SU-DHL-6 (cell line): ENCODE results near the gene SERPINB6.

Source experiments
- EZH2phosphoT487 ChIP-seq: fragments of 200-600 bp; sonication (generic), shearing (Covaris generic); conservative IDR thresholded peaks from 2 replicates; pipeline ENCODE4 v1.6.1; 2018; ENCODE audit warnings: mild to moderate bottlenecking, antibody characterized with exemption, low read length, moderate library complexity, mixed read lengths
- TF ChIP-seq, protein P1 (sequence below): fragments of 200-600 bp; sonication (generic); IDR thresholded peaks from one replicate; pipeline ENCODE4 v1.5.1; 2017; ENCODE audit warnings: antibody characterized with exemption, mild to moderate bottlenecking, low read length, moderate library complexity; ENCODE audit not compliant: insufficient read depth, poor library complexity, severe bottlenecking

DNA sequence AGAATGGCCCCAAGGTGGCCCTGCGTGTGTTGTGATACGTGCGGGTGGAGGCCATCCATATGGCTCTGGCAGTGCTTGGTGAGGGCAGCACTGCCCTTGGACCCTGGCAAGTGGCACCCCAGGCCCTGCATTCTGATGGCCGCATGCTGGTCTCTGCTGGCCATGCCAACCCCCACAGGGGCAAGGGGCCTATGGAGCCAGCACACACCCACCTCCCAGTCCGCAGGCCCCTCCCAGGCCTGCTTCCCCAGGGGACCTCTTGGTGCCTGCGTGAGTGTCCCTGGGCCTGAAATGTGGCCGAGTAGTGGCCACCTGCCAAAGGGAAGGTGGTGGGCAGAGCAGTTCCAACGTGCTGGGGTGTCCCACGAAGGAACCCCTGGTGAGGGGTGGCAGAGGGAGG lies 45.9 kb upstream of the SERPINB6 start:
- TF ChIP-seq, protein P1, sequence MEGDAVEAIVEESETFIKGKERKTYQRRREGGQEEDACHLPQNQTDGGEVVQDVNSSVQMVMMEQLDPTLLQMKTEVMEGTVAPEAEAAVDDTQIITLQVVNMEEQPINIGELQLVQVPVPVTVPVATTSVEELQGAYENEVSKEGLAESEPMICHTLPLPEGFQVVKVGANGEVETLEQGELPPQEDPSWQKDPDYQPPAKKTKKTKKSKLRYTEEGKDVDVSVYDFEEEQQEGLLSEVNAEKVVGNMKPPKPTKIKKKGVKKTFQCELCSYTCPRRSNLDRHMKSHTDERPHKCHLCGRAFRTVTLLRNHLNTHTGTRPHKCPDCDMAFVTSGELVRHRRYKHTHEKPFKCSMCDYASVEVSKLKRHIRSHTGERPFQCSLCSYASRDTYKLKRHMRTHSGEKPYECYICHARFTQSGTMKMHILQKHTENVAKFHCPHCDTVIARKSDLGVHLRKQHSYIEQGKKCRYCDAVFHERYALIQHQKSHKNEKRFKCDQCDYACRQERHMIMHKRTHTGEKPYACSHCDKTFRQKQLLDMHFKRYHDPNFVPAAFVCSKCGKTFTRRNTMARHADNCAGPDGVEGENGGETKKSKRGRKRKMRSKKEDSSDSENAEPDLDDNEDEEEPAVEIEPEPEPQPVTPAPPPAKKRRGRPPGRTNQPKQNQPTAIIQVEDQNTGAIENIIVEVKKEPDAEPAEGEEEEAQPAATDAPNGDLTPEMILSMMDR, result no peak
- no peak for TF ChIP-seq EZH2phosphoT487
